ENCODE measurements around the gene MLLT3.

GRCh38 chr9:20636888-20637440 is 14.7 kb upstream of the MLLT3 start:
- TF ChIP-seq CTCF (conservative IDR thresholded peaks at IDR 0.05; ENCODE audit: low read length) (no peak), EZH2phosphoT487 (IDR thresholded peaks at IDR 0.05; ENCODE audit: borderline replicate concordance) (no peak)

Data from Loucy (cell line).